Sigmoid colon (tissue), 7 donors: ENCODE data around the gene FBLIM1. TPM values are rescaled to one million over a fixed set of nuclear protein-coding genes. Genes with fewer than 3 reads are reported as not detected.

Experiments used
- DNase-seq: peaks from one replicate; pipeline ENCODE4 v3.0.0-alpha.2; 2019
- H3K27ac ChIP-seq, 4 donors: fragments of 200-600 bp; sonication (generic); one replicate each; pipeline ENCODE4 v1.5.1; 2016 to 2019; ENCODE audit warnings: mild to moderate bottlenecking in 1 of 4
- H3K27me3 ChIP-seq, 3 donors: fragments of 200-600 bp; sonication (generic); one replicate each; pipeline ENCODE4 v1.5.1; 2019; ENCODE audit warnings: mild to moderate bottlenecking in 1 of 3
- H3K36me3 ChIP-seq, 4 donors: fragments of 200-600 bp; sonication (generic); one replicate each; pipeline ENCODE4 v1.5.1; 2016 to 2019
- H3K4me1 ChIP-seq, 4 donors: fragments of 200-600 bp; sonication (generic); one replicate each; pipeline ENCODE4 v1.5.1; 2017 to 2019
- H3K4me3 ChIP-seq, 4 donors: fragments of 200-600 bp; sonication (generic); one replicate each; pipeline ENCODE4 v1.5.1; 2017 to 2019; ENCODE audit warnings: mild to moderate bottlenecking in 2 of 4, moderate library complexity in 1 of 4
- H3K9me3 ChIP-seq, 4 donors: fragments of 200-600 bp in 3 of 4; sonication (generic) in 3 of 4; one replicate each; pipeline versions ENCODE4 v1.5.1 to v1.6.1; 2013 to 2019
- CTCF ChIP-seq, 4 experiments: fragments of 450-650 bp in 3 of 4; fragments of 200-600 bp in 1 of 4; IDR thresholded peaks; one replicate each; pipeline ENCODE4 v1.5.1; 2016 to 2019; ENCODE audit warnings: antibody characterized with exemption in 4 of 4, mild to moderate bottlenecking in 3 of 4, moderate library complexity in 2 of 4
- EP300 ChIP-seq, 4 donors: sonication (generic); formaldehyde crosslinking; IDR thresholded peaks; one replicate each; pipeline ENCODE4 v1.6.1; 2017; ENCODE audit warnings: antibody characterized with exemption in 4 of 4
- POLR2A ChIP-seq, 2 donors: fragments of 450-650 bp; IDR thresholded peaks; one replicate each; pipeline ENCODE4 v1.6.1; 2016; ENCODE audit warnings: antibody characterized with exemption in 2 of 2, mild to moderate bottlenecking in 2 of 2, moderate library complexity in 2 of 2
- POLR2AphosphoS5 ChIP-seq, 4 donors: sonication (generic); formaldehyde crosslinking; IDR thresholded peaks; one replicate each; pipeline ENCODE4 v1.6.1; 2017; ENCODE audit warnings: antibody characterized with exemption in 4 of 4
- WGBS, 2 donors: extraction: QIAGEN DNeasy Blood & Tissue Kit; methylation state at CpG; one replicate each; pipeline ENCODE4 v1.1.7; 2013; 5-methylcytosine and 5-hydroxymethylcytosine counted together
- intact Hi-C: fragments of 100-400 bp; cut with DNase I; formaldehyde crosslinking; loops from one replicate; pipeline ENCODE4 v1.15.1; 2023
- polyA plus RNA-seq, 3 donors: library from polyadenylated mRNA; stranded (reverse); fragments of 200-250 nt; gene quantifications; one replicate each; pipeline ENCODE4 v1.2.3, GENCODE V29; 2013
- total RNA-seq, 4 donors: library from RNA; depleted of rRNA; stranded (reverse); fragments of >200 nt; gene quantifications; one replicate each; pipeline ENCODE4 v1.1.0, GENCODE V29; 2016
- donor health status: healthy with polysubstance abuse.
- donor health status: Bipolar disorder and iron deficiency.
- donor health status: healthy.

FBLIM1 gene
- total and polyA plus RNA-seq, 7 donors = 28.1 to 227 (median 53.2) TPM

- intact Hi-C loops = no loop called here
- no peaks in the 10 kb centered on the region for H3K36me3 ChIP-seq
- no peak for TF ChIP-seq CTCF (IDR thresholded peaks at IDR 0.05)
- TF ChIP-seq EP300 (IDR thresholded peaks at IDR 0.05) = no peak
- TF ChIP-seq POLR2AphosphoS5 (IDR thresholded peaks at IDR 0.05) = no peak
- no peak for TF ChIP-seq POLR2A (IDR thresholded peaks at IDR 0.05)
- no peaks in the 10 kb centered on the region for H3K9me3 ChIP-seq
- no peak for DNase-seq
- WGBS, 2 donors = 58 to 69% methylated on average over 19 of the region's 19 CpGs
- no peaks in the 10 kb centered on the region for H3K27me3 ChIP-seq
- no peak overlapping the region for H3K4me3 ChIP-seq
- no peaks in the 10 kb centered on the region for H3K4me1 ChIP-seq
- no peak overlapping the region for H3K27ac ChIP-seq
These were observed 8.9 kb upstream of the FBLIM1 start for GRCh38 chr1:15749399-15750291.

DNA sequence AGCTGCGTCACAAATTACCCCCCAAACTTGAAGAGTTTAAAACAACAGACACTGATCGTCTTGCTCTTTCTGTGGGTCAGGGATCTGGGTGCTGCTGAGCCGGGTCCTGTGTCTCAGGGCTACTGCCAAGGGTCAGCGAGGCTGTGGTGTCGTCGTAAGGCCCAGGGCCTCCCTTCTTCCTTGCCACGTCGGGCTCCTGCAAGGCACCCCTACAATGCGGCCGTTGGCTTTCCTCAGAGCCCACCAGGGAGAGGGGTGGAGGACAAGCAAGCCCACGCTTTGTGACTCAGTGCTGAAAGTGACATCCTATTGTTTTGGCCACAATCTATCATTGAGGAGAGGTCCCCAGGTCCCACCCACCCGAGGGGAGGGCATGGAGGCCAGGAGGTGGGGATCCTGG, 7.7 kb upstream of the FBLIM1 start:
- Histone ChIP-seq H3K36me3 (no peaks in the 10 kb centered on the region), H3K27me3 (no peaks in the 10 kb centered on the region), H3K4me3 (no peak overlapping the region), H3K4me1 (peaks cover 0 to 5% (median 0%) of the 10 kb centered on the region in 4 donors), H3K9me3 (no peaks in the 10 kb centered on the region), H3K27ac (no peak overlapping the region)
- no peak for DNase-seq
- WGBS, 2 donors = 90 to 94% methylated on average over 12 of the region's 12 CpGs
- intact Hi-C loops = no loop called here
- TF ChIP-seq EP300 (IDR thresholded peaks at IDR 0.05) (no peak), POLR2A (IDR thresholded peaks at IDR 0.05) (no peak), CTCF (IDR thresholded peaks at IDR 0.05) (no peak), POLR2AphosphoS5 (IDR thresholded peaks at IDR 0.05) (no peak)

- intact Hi-C loops = no loop called here
- Histone ChIP-seq H3K9me3 (no peaks in the 10 kb centered on the region), H3K27me3 (no peaks in the 10 kb centered on the region), H3K36me3 (no peaks in the 10 kb centered on the region), H3K4me1 (peaks cover 0 to 6% (median 0%) of the 10 kb centered on the region in 4 donors), H3K4me3 (no peak overlapping the region), H3K27ac (no peak overlapping the region)
- DNase-seq = no peak
- 86 to 88% methylated on average over 10 of the region's 10 CpGs for WGBS, 2 donors
- no peak for TF ChIP-seq POLR2AphosphoS5 (IDR thresholded peaks at IDR 0.05)
- no peak for TF ChIP-seq CTCF (IDR thresholded peaks at IDR 0.05)
- no peak for TF ChIP-seq EP300 (IDR thresholded peaks at IDR 0.05)
- no peak for TF ChIP-seq POLR2A (IDR thresholded peaks at IDR 0.05)
These were observed 6.9 kb upstream of the FBLIM1 start for GRCh38 chr1:15751717-15752116.

GRCh38 chr1:15753776-15754175, 4.8 kb upstream of the FBLIM1 start:
- Histone ChIP-seq H3K4me1 (peaks cover 0 to 18% (median 11%) of the 10 kb centered on the region in 4 donors), H3K27ac (no peak overlapping the region), H3K36me3 (no peaks in the 10 kb centered on the region), H3K4me3 (no peak overlapping the region), H3K27me3 (peaks cover 0 to 1% (median 0%) of the 10 kb centered on the region in 3 donors), H3K9me3 (no peaks in the 10 kb centered on the region)
- no peak for DNase-seq
- WGBS, 2 donors = 84 to 92% methylated on average over 10 of the region's 10 CpGs
- TF ChIP-seq POLR2A (IDR thresholded peaks at IDR 0.05) = no peak
- no peak for TF ChIP-seq POLR2AphosphoS5 (IDR thresholded peaks at IDR 0.05)
- TF ChIP-seq CTCF (IDR thresholded peaks at IDR 0.05) = no peak
- no peak for TF ChIP-seq EP300 (IDR thresholded peaks at IDR 0.05)
- intact Hi-C loops = no loop called here
